A204.1 (cell line): ENCODE results near the gene TMEM201.
"Not testable (repeated sequence)": the region's sequence is repeated elsewhere in the genome, so short reads cannot be mapped to it uniquely, and the experiment has no call there.

Experiments used
- FAIRE-seq: peaks from 2 replicates; lab custom pipeline; 2012; peaks lifted over from hg19 to GRCh38; lab: Jason Lieb, UNC

TMEM201 gene

DNA sequence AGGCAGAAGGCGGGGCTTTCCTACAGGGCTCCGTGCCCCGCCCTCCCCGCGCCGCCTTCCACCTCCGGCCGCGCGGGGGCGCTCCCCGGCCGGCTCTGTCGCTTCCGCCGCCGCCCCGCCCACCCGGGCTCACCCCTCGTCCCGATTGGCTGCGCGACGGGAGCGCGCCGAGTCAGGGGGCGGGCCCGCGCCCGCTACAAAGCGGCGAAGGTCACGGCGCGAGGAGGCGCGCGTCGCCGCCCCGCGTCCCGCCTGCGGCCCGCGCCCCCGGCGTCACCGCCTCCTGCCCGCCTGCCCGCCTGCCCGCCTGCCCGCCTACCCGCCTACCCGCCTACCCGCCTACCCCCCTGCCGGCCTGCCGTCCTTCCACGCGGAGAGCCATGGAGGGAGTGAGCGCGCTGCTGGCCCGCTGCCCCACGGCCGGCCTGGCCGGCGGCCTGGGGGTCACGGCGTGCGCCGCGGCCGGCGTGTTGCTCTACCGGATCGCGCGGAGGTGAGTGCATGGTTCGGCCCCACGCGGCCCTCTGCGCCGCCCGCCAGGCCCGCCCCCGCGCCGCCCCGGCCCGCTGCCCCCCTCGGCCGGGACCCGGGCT is at the start of gene TMEM201:
TSS of gene TMEM201 (plus strand) at position 361 of the 593 bp plus-strand sequence. CDS start at position 381, 20 bp downstream.
- no peak for FAIRE-seq

DNA sequence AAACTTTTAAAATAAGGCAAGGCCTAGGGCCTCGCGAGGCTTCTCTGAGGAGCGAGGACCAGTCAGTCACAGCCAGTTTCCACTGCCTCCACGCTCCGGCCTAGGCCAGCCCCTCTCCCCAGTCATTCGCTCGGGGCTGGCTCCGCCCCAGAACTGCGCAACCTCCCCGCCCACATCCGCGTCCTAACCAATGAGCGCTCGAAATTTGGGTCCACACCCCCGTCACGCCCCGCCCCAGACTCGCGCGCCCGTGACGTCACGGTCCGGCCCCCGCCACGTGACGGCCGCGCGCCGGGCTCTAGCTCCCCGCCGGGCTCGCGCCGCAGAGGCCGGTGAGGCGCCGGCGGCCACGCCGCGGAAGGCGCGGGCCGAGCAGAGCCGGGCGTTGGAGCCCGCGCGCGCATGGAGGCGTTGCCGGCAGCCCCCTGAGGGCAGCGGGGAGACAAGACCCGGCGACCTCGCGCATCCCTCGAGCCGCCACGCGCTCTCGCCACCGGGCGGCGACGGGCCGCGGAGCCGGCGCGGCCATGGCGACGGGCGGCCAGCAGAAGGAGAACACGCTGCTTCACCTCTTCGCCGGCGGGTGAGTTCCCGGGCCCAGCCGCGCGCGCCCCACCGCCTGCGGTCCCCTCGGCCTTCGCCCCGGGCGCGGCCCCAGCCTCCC is 49.4 kb upstream of the TMEM201 start, which contains the start of gene SLC25A33:
TSS of gene SLC25A33 (plus strand) at position 301 of the 664 bp plus-strand sequence. CDS start at position 528, 227 bp downstream.
- FAIRE-seq = peak; percentile 92

- FAIRE-seq = no peak
Observed at GRCh38 chr1:9539829-9540550, 48.7 kb upstream of the TMEM201 start.

DNA sequence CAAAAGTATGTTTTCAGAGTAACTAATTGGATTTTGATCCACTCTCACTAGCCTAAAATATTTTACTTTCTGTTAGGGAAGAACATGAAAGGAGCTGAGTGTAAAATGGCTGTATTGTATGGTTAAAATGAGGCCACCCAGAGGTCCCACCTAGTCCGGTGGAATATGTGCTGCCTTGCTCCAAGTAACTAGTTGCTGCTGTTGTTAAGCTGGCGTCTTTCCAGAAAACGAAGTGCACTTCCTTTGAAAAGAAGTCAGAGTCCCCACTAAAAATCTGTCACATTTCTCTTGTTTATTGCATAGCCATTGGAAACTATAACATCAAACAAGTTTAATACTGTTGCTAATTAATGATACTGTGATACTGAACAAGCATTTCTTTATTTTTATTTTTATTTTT is 46.3 kb upstream of the TMEM201 start:
- FAIRE-seq = no peak

DNA sequence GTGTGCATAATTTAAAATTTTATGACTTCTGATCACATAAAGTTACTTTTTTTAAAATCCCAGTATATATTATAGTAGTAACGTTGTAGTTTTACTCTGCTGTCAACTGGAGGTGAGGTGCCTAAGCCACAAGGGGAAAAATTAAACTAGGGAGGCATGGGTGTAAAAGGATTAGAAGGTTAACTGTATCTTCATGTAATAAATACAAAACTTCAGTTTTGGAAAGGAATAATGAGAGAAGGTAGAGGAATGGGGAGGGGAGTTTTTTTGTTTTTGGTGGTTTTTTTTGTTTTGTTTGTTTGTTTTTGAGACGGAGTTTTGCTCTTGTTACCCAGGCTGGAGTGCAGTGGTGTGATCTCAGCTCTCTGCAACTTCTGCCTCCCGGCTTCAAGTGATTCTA is 43.8 kb upstream of the TMEM201 start:
- no peak for FAIRE-seq

- FAIRE-seq = no peak
Observed at GRCh38 chr1:9549955-9550546, 38.7 kb upstream of the TMEM201 start.

GRCh38 chr1:9551984-9552383 is 36.7 kb upstream of the TMEM201 start:
- no peak for FAIRE-seq

GRCh38 chr1:9553736-9554144 is 35.0 kb upstream of the TMEM201 start:
- FAIRE-seq = no peak

DNA sequence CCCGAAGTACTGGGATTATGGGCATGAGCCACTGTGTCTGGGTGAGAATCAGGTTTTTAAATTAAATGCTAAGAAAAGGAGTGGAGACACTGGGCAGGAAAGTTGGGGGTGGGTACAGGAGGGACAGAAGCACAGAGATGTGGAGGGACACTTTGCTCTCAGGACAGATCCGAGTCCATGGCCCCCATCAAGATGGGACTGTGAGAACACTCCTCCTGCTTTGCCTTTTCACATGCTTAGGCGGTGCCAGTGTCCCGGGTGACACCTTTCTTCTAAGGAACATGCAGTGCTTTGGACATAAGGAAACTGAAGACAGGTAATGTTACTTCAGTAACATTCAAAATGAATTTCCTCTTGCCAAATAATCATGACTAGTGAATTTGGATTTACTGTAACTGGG is 32.8 kb upstream of the TMEM201 start:
- no peak for FAIRE-seq

- no peak for FAIRE-seq
Observed at GRCh38 chr1:9557624-9558023, 31.1 kb upstream of the TMEM201 start.

- FAIRE-seq = no peak
Observed at GRCh38 chr1:9558271-9558945, 30.3 kb upstream of the TMEM201 start.

- FAIRE-seq = no peak
Observed at GRCh38 chr1:9558946-9559545, 29.7 kb upstream of the TMEM201 start.

- no peak for FAIRE-seq
Observed at GRCh38 chr1:9559673-9560072, 29.0 kb upstream of the TMEM201 start.

- FAIRE-seq = not testable (repeated sequence)
Observed at GRCh38 chr1:9560090-9560489, 28.6 kb upstream of the TMEM201 start.

- FAIRE-seq = no peak
Observed at GRCh38 chr1:9561429-9561828, 27.3 kb upstream of the TMEM201 start.

- no peak for FAIRE-seq
Observed at GRCh38 chr1:9569267-9569666, 19.4 kb upstream of the TMEM201 start.

- not testable (repeated sequence) for FAIRE-seq
Observed at GRCh38 chr1:9570886-9571529, 17.7 kb upstream of the TMEM201 start.

GRCh38 chr1:9573723-9574122 is 15.0 kb upstream of the TMEM201 start:
- no peak for FAIRE-seq

DNA sequence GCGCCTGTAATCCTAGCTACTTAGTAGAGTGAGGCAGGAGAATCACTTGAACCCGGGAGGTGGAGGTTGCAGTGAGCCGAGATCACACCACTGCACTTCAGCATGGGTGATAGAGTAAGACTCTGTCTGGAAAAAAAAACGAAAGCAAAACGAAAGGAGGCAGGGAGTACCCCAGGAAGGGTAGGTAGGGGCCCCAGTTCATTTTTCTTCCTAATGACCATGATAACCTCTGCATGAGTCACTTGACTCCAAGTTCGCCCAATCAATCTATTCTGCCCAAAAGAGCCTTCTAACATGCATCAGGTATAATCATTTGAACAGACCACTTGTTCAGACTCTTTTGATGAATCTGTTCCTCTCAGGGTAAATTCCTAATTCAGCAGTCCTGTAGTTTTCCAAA is 13.2 kb upstream of the TMEM201 start:
- no peak for FAIRE-seq

DNA sequence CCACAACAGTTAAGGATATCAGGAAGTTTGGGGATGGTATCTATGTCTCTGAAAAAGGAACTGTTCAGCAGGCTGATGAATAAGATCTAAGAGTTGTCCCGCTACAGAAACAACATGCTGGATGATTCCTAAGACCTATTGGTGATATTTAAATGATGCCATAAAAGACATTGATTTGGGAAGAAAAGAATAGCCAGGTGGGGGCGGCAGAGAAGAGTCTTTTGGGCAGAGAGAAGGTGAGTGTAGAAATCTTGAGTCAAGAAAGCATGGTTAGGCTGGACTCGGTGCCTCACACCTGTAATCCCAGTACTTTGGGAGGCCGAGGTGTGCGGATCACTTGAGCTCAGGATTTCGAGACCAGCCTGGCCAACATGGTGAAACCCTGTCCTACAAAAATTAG is 11.8 kb upstream of the TMEM201 start:
- FAIRE-seq = no peak

GRCh38 chr1:9577423-9577822 is 11.3 kb upstream of the TMEM201 start:
- FAIRE-seq = no peak
